ENCODE measurements around the gene PDZK1IP1.
A peak's percentile ranks its signal among the peaks of the same experiment; 100 is the strongest.
"Not testable (repeated sequence)": the region's sequence is repeated elsewhere in the genome, so short reads cannot be mapped to it uniquely, and the experiment has no call there.

Gene PDZK1IP1

GRCh38 chr1:47196622-47197021 is 6.8 kb upstream of the PDZK1IP1 start:
- TF ChIP-seq CTCF (IDR thresholded peaks at IDR 0.05; ENCODE audit: control insufficient read depth, extremely low read depth, insufficient read depth) = no peak
- no peak for DNase-seq (ENCODE audit: low read depth)
- H3K4me3 ChIP-seq (ENCODE audit: low read depth, low read length) = no peak overlapping the region

- not testable (repeated sequence) for DNase-seq (ENCODE audit: low read depth); H3K4me3 ChIP-seq (ENCODE audit: low read depth, low read length)
These were observed 6.1 kb upstream of the PDZK1IP1 start for GRCh38 chr1:47195981-47196380.

GRCh38 chr1:47194311-47194710 is 4.5 kb upstream of the PDZK1IP1 start:
- TF ChIP-seq CTCF (IDR thresholded peaks at IDR 0.05; ENCODE audit: control insufficient read depth, extremely low read depth, insufficient read depth) = no peak
- H3K4me3 ChIP-seq (ENCODE audit: low read depth, low read length) = no peak overlapping the region
- DNase-seq (ENCODE audit: low read depth) = no peak

- H3K4me3 ChIP-seq (ENCODE audit: low read depth, low read length); DNase-seq (ENCODE audit: low read depth): not testable (repeated sequence)
These were observed 3.7 kb upstream of the PDZK1IP1 start for GRCh38 chr1:47193496-47193895.

GRCh38 chr1:47192458-47193384 is 2.9 kb upstream of the PDZK1IP1 start:
- no peak overlapping the region for H3K4me3 ChIP-seq (ENCODE audit: low read depth, low read length)
- TF ChIP-seq CTCF (IDR thresholded peaks at IDR 0.05; ENCODE audit: control insufficient read depth, extremely low read depth, insufficient read depth) = peak; percentile 98
- no peak for DNase-seq (ENCODE audit: low read depth)

- no peak for DNase-seq (ENCODE audit: low read depth)
- TF ChIP-seq CTCF (IDR thresholded peaks at IDR 0.05; ENCODE audit: control insufficient read depth, extremely low read depth, insufficient read depth) = no peak
- H3K4me3 ChIP-seq (ENCODE audit: low read depth, low read length) = no peak overlapping the region
These were observed 2.2 kb upstream of the PDZK1IP1 start for GRCh38 chr1:47191940-47192457.

GRCh38 chr1:47190857-47191256 is 1.0 kb upstream of the PDZK1IP1 start:
- H3K4me3 ChIP-seq (ENCODE audit: low read depth, low read length) = no peak overlapping the region
- TF ChIP-seq CTCF (IDR thresholded peaks at IDR 0.05; ENCODE audit: control insufficient read depth, extremely low read depth, insufficient read depth) = no peak
- no peak for DNase-seq (ENCODE audit: low read depth)

- H3K4me3 ChIP-seq (ENCODE audit: low read depth, low read length) = no peak overlapping the region
- DNase-seq (ENCODE audit: low read depth) = no peak
- TF ChIP-seq CTCF (IDR thresholded peaks at IDR 0.05; ENCODE audit: control insufficient read depth, extremely low read depth, insufficient read depth) = no peak
These were observed 646 bp upstream of the PDZK1IP1 start for GRCh38 chr1:47190509-47190855.

All from LNCaP clone FGC (cell line).